SJCRH30 (cell line): Measurements from ENCODE around the gene LITAF. TPM values are rescaled to one million over a fixed set of nuclear protein-coding genes. Genes with fewer than 3 reads are reported as not detected.
A peak's percentile ranks its signal among the peaks of the same experiment; 100 is the strongest.

Experiments
- DNase-seq, 2 experiments: peaks; one replicate each; pipeline ENCODE4 v3.0.0-alpha.2; 2015 to 2020
- H3K27ac ChIP-seq: fragments of 250-450 bp; sonication (Bioruptor Pico); 2 replicates; pipeline ENCODE4 v1.5.1; 2020; ENCODE audit warnings: mild to moderate bottlenecking, moderate library complexity
- H3K27me3 ChIP-seq: fragments of 250-450 bp; sonication (Bioruptor Pico); 2 replicates; pipeline ENCODE4 v1.5.1; 2020; ENCODE audit warnings: mild to moderate bottlenecking, moderate library complexity
- H3K36me3 ChIP-seq: fragments of 250-450 bp; sonication (Bioruptor Pico); 2 replicates; pipeline ENCODE4 v1.5.1; 2020; ENCODE audit warnings: mild to moderate bottlenecking, moderate library complexity
- H3K4me1 ChIP-seq: fragments of 250-450 bp; sonication (Bioruptor Pico); 2 replicates; pipeline ENCODE4 v1.5.1; 2020; ENCODE audit warnings: mild to moderate bottlenecking, moderate library complexity
- H3K4me3 ChIP-seq: fragments of 250-450 bp; sonication (Bioruptor Pico); 2 replicates; pipeline ENCODE4 v1.5.1; 2020; ENCODE audit warnings: mild to moderate bottlenecking, moderate library complexity
- H3K9me3 ChIP-seq: fragments of 250-450 bp; sonication (Bioruptor Pico); replicated peaks from 2 replicates; pipeline ENCODE4 v1.5.1; 2020; ENCODE audit warnings: mild to moderate bottlenecking, moderate library complexity
- total RNA-seq: library from RNA; depleted of rRNA; stranded (reverse); fragments of >200 nt; shearing (Covaris generic); gene quantifications from 2 replicates; pipeline ENCODE4 v1.2.3, GENCODE V29; 2014

The LITAF gene
- total RNA-seq, 1 experiment from 2014 or later = 49.8 TPM

GRCh38 chr16:11626657-11627291 lies 40.1 kb upstream of the LITAF start:
- H3K4me3 ChIP-seq = no peak overlapping the region

GRCh38 chr16:11625769-11626168 lies 39.0 kb upstream of the LITAF start:
- H3K4me1 ChIP-seq = peaks cover 5% of the 10 kb centered on the region; the same call in 1 of the 2 replicates
- no peak for DNase-seq
- no peaks in the 10 kb centered on the region for H3K9me3 ChIP-seq
- no peak overlapping the region for H3K27ac ChIP-seq
- no peaks in the 10 kb centered on the region for H3K27me3 ChIP-seq
- no peak overlapping the region for H3K4me3 ChIP-seq
- H3K36me3 ChIP-seq = no peaks in the 10 kb centered on the region

More at GRCh38 chr16:11626657-11627291, 40.1 kb upstream of the LITAF start:
- H3K27ac ChIP-seq = no peak overlapping the region
- no peaks in the 10 kb centered on the region for H3K9me3 ChIP-seq
- no peaks in the 10 kb centered on the region for H3K27me3 ChIP-seq
- no peaks in the 10 kb centered on the region for H3K36me3 ChIP-seq
- DNase-seq = no peak
- peaks cover 5% of the 10 kb centered on the region; the same call in 1 of the 2 replicates for H3K4me1 ChIP-seq

GRCh38 chr16:11624636-11625607 lies 38.2 kb upstream of the LITAF start:
- no peak for DNase-seq
- Histone ChIP-seq H3K9me3 (no peaks in the 10 kb centered on the region), H3K27me3 (no peaks in the 10 kb centered on the region), H3K36me3 (no peaks in the 10 kb centered on the region), H3K27ac (no peak overlapping the region), H3K4me3 (no peak overlapping the region), H3K4me1 (peaks cover 5% of the 10 kb centered on the region; the same call in 1 of the 2 replicates)

GRCh38 chr16:11624205-11624604 lies 37.5 kb upstream of the LITAF start:
- no peaks in the 10 kb centered on the region for H3K36me3 ChIP-seq
- DNase-seq = no peak
- no peak overlapping the region for H3K4me3 ChIP-seq
- no peaks in the 10 kb centered on the region for H3K27me3 ChIP-seq
- H3K27ac ChIP-seq = no peak overlapping the region
- H3K9me3 ChIP-seq = no peaks in the 10 kb centered on the region
- H3K4me1 ChIP-seq = peaks cover under 1% of the 10 kb centered on the region; the same call in 1 of the 2 replicates

GRCh38 chr16:11621920-11622651 lies 35.4 kb upstream of the LITAF start:
- DNase-seq = no peak
- Histone ChIP-seq H3K36me3 (no peaks in the 10 kb centered on the region), H3K27ac (no peak overlapping the region), H3K27me3 (no peaks in the 10 kb centered on the region), H3K9me3 (no peaks in the 10 kb centered on the region), H3K4me1 (no peaks in the 10 kb centered on the region), H3K4me3 (peak overlapping the region; percentile 39)

GRCh38 chr16:11621539-11621919 lies 34.8 kb upstream of the LITAF start:
- no peak for DNase-seq
- no peak overlapping the region for H3K27ac ChIP-seq
- no peaks in the 10 kb centered on the region for H3K9me3 ChIP-seq
- no peaks in the 10 kb centered on the region for H3K4me1 ChIP-seq
- no peaks in the 10 kb centered on the region for H3K27me3 ChIP-seq
- no peaks in the 10 kb centered on the region for H3K36me3 ChIP-seq
- H3K4me3 ChIP-seq = peak overlapping the region; percentile 39

GRCh38 chr16:11620243-11621003 lies 33.7 kb upstream of the LITAF start:
- Histone ChIP-seq H3K27me3 (no peaks in the 10 kb centered on the region), H3K36me3 (no peaks in the 10 kb centered on the region), H3K9me3 (no peaks in the 10 kb centered on the region), H3K27ac (no peak overlapping the region), H3K4me3 (no peak overlapping the region), H3K4me1 (no peaks in the 10 kb centered on the region)
- DNase-seq = no peak

- no peaks in the 10 kb centered on the region for H3K36me3 ChIP-seq
- H3K27ac ChIP-seq = no peak overlapping the region
- H3K9me3 ChIP-seq = no peaks in the 10 kb centered on the region
- H3K27me3 ChIP-seq = no peaks in the 10 kb centered on the region
- DNase-seq = no peak
- no peaks in the 10 kb centered on the region for H3K4me1 ChIP-seq
- no peak overlapping the region for H3K4me3 ChIP-seq
These were observed 32.7 kb upstream of the LITAF start for GRCh38 chr16:11619327-11619851.

GRCh38 chr16:11618107-11618717 lies 31.5 kb upstream of the LITAF start:
- no peaks in the 10 kb centered on the region for H3K9me3 ChIP-seq
- no peak overlapping the region for H3K27ac ChIP-seq
- H3K27me3 ChIP-seq = peaks cover 6% of the 10 kb centered on the region; the same call in 1 of the 2 replicates
- H3K4me3 ChIP-seq = no peak overlapping the region
- no peak for DNase-seq
- no peaks in the 10 kb centered on the region for H3K4me1 ChIP-seq
- no peaks in the 10 kb centered on the region for H3K36me3 ChIP-seq

GRCh38 chr16:11615748-11616447 lies 29.2 kb upstream of the LITAF start:
- H3K27me3 ChIP-seq = peaks cover 6% of the 10 kb centered on the region; the same call in 1 of the 2 replicates
- no peaks in the 10 kb centered on the region for H3K36me3 ChIP-seq
- H3K4me1 ChIP-seq = no peaks in the 10 kb centered on the region
- no peak overlapping the region for H3K4me3 ChIP-seq
- H3K27ac ChIP-seq = no peak overlapping the region
- no peaks in the 10 kb centered on the region for H3K9me3 ChIP-seq
- no peak for DNase-seq

GRCh38 chr16:11614587-11615175 lies 28.0 kb upstream of the LITAF start:
- peaks cover 6% of the 10 kb centered on the region; the same call in 1 of the 2 replicates for H3K27me3 ChIP-seq
- no peak overlapping the region for H3K27ac ChIP-seq
- H3K36me3 ChIP-seq = no peaks in the 10 kb centered on the region
- peaks cover 6% of the 10 kb centered on the region for H3K4me1 ChIP-seq
- H3K4me3 ChIP-seq = no peak overlapping the region
- H3K9me3 ChIP-seq = no peaks in the 10 kb centered on the region
- DNase-seq = no peak

- Histone ChIP-seq H3K9me3 (no peaks in the 10 kb centered on the region), H3K27ac (no peak overlapping the region), H3K36me3 (no peaks in the 10 kb centered on the region), H3K4me3 (no peak overlapping the region), H3K27me3 (peaks cover 6% of the 10 kb centered on the region; the same call in 1 of the 2 replicates), H3K4me1 (peaks cover 8% of the 10 kb centered on the region)
- no peak for DNase-seq
These were observed 26.9 kb upstream of the LITAF start for GRCh38 chr16:11613381-11614303.
